IMR-90 (cell line): ENCODE data around the gene PPP1R1A. TPM values are rescaled to one million over a fixed set of nuclear protein-coding genes. Genes with fewer than 3 reads are reported as not detected.

ENCODE experiments used
- ATAC-seq: fragments of 200-7000 bp; cut with Tn5 transposase; 2 replicates; pipeline ENCODE4 v1.9.1; 2020; ENCODE audit warnings: low read depth, mild to moderate bottlenecking, moderate library complexity
- BruUV-seq: library from RNA; stranded (reverse); fragments of 400-500 nt; replicated peaks from 2 replicates; lab custom pipeline; 2021; lab: Mats Ljungman, UMichigan
- CTCF ChIA-PET: fragments of 300-600 bp; formaldehyde crosslinking; extraction: SDS; loops from one replicate; lab custom pipeline; 2021; ENCODE audit warnings: antibody characterized with exemption; lab: Yijun Ruan, JAX
- POLR2A ChIA-PET: fragments of 300-600 bp; sonication (Branson Sonifier 250); formaldehyde crosslinking; loops from one replicate; lab custom pipeline; 2022; ENCODE audit warnings: antibody characterized with exemption; ENCODE audit not compliant: unreplicated experiment; lab: Charles Lee
- DNase-seq: peaks from one replicate; pipeline ENCODE4 v3.0.0; 2013
- H2AFZ ChIP-seq: replicated peaks from 2 replicates; pipeline ENCODE3; 2013; ENCODE audit warnings: low read length, mild to moderate bottlenecking; ENCODE audit not compliant: poor library complexity
- H2AK5ac ChIP-seq: 2 replicates; pipeline ENCODE4 v1.6.1; 2013; ENCODE audit warnings: low read depth, low read length, inconsistent platforms
- H2AK9ac ChIP-seq: replicated peaks from 2 replicates; pipeline ENCODE3; 2013; ENCODE audit warnings: mild to moderate bottlenecking, low read depth, low read length, moderate library complexity; ENCODE audit not compliant: poor library complexity
- H2BK120ac ChIP-seq: 2 replicates; pipeline ENCODE4 v1.6.1; 2013; ENCODE audit warnings: low read depth, low read length, inconsistent platforms
- H2BK15ac ChIP-seq: 3 replicates; pipeline ENCODE4 v1.6.1; 2013; ENCODE audit warnings: low read depth, low read length, inconsistent platforms
- H2BK20ac ChIP-seq: 2 replicates; pipeline ENCODE4 v1.6.1; 2013; ENCODE audit warnings: low read depth, mild to moderate bottlenecking, inconsistent platforms, low read length, moderate library complexity
- H2BK5ac ChIP-seq: 2 replicates; pipeline ENCODE4 v1.6.1; 2013; ENCODE audit warnings: mild to moderate bottlenecking, low read depth, low read length, inconsistent platforms; ENCODE audit not compliant: poor library complexity, severe bottlenecking
- H3K14ac ChIP-seq: replicated peaks from 2 replicates; pipeline ENCODE4 v1.6.1; 2013; ENCODE audit warnings: low read depth, low read length, inconsistent platforms
- H3K18ac ChIP-seq: 2 replicates; pipeline ENCODE4 v1.6.1; 2013; ENCODE audit warnings: low read depth, low read length, control low read depth
- H3K23ac ChIP-seq: 2 replicates; pipeline ENCODE4 v1.6.1; 2013; ENCODE audit warnings: low read depth, low read length, inconsistent platforms
- H3K27ac ChIP-seq: 2 replicates; pipeline ENCODE4 v1.5.1; 2013; ENCODE audit warnings: mild to moderate bottlenecking, control low read depth, low read length; ENCODE audit not compliant: insufficient read depth
- H3K27me3 ChIP-seq: 2 replicates; pipeline ENCODE4 v1.6.1; 2013; ENCODE audit warnings: low read length; ENCODE audit not compliant: control insufficient read depth, insufficient read depth
- H3K36me3 ChIP-seq: 2 replicates; pipeline ENCODE4 v1.6.1; 2013; ENCODE audit warnings: low read length, mixed read lengths; ENCODE audit not compliant: control insufficient read depth, insufficient read depth
- H3K4ac ChIP-seq: 2 replicates; pipeline ENCODE4 v1.6.1; 2013; ENCODE audit warnings: low read depth, low read length, inconsistent platforms
- H3K4me1 ChIP-seq: 2 replicates; pipeline ENCODE4 v1.6.1; 2013; ENCODE audit warnings: low read length, mixed read lengths; ENCODE audit not compliant: control insufficient read depth, insufficient read depth
- H3K4me2 ChIP-seq: 2 replicates; pipeline ENCODE4 v1.6.1; 2013; ENCODE audit warnings: low read depth, mild to moderate bottlenecking, control low read depth, low read length, moderate library complexity
- H3K4me3 ChIP-seq: 2 replicates; pipeline ENCODE4 v1.5.1; 2013; ENCODE audit warnings: low read depth, mild to moderate bottlenecking, control low read depth, low read length, moderate library complexity; ENCODE audit not compliant: insufficient read depth
- H3K56ac ChIP-seq: 2 replicates; pipeline ENCODE4 v1.6.1; 2013; ENCODE audit warnings: low read length, inconsistent platforms; ENCODE audit not compliant: insufficient read depth; ENCODE audit errors: extremely low read depth
- H3K79me1 ChIP-seq, 2 experiments: 2 replicates each; pipeline ENCODE4 v1.6.1; 2013; ENCODE audit warnings: low read length in 2 of 2, inconsistent platforms in 1 of 2, low read depth in 1 of 2
- H3K9ac ChIP-seq: 2 replicates; pipeline ENCODE4 v1.6.1; 2013; ENCODE audit warnings: low read depth, low read length, control low read depth
- H3K9me1 ChIP-seq: 2 replicates; pipeline ENCODE4 v1.6.1; 2013; ENCODE audit warnings: low read length, inconsistent platforms; ENCODE audit not compliant: insufficient read depth
- H3K9me3 ChIP-seq: 2 replicates; pipeline ENCODE4 v1.6.1; 2013; ENCODE audit warnings: low read length; ENCODE audit not compliant: control insufficient read depth, insufficient read depth
- H4K20me1 ChIP-seq: 2 replicates; pipeline ENCODE4 v1.6.1; 2013; ENCODE audit warnings: low read length, inconsistent platforms; ENCODE audit not compliant: insufficient read depth
- H4K5ac ChIP-seq: 2 replicates; pipeline ENCODE4 v1.6.1; 2013; ENCODE audit warnings: mild to moderate bottlenecking, low read depth, low read length, control low read depth
- H4K8ac ChIP-seq, 2 experiments: 2 replicates each; pipeline ENCODE4 v1.6.1; 2013; ENCODE audit warnings: low read depth in 2 of 2, low read length in 2 of 2, control low read depth in 1 of 2, inconsistent platforms in 1 of 2
- H4K91ac ChIP-seq: 2 replicates; pipeline ENCODE4 v1.6.1; 2013; ENCODE audit warnings: low read depth, low read length, inconsistent platforms; ENCODE audit not compliant: insufficient read depth
- BHLHE40 ChIP-seq: fragments of 150-350 bp; IDR thresholded peaks from 2 replicates; pipeline ENCODE4 v1.6.1; 2016; ENCODE audit warnings: mild to moderate bottlenecking, low read depth, low read length
- CEBPB ChIP-seq: IDR thresholded peaks from 2 replicates; pipeline ENCODE4 v1.6.1; 2012; ENCODE audit warnings: low read depth, low read length, improper control_type of control experiment
- CHD1 ChIP-seq: IDR thresholded peaks from 2 replicates; pipeline ENCODE4 v1.6.1; 2012; ENCODE audit warnings: low read depth, low read length, improper control_type of control experiment
- CTCF ChIP-seq: conservative IDR thresholded peaks from 2 replicates; pipeline ENCODE4 v1.5.1; 2012; ENCODE audit warnings: mild to moderate bottlenecking, low read depth, low read length, improper control_type of control experiment
- ELK1 ChIP-seq: fragments of 150-350 bp; IDR thresholded peaks from 2 replicates; pipeline ENCODE4 v1.6.1; 2016; ENCODE audit warnings: low read depth, mild to moderate bottlenecking, low read length, moderate library complexity, borderline replicate concordance
- FOS ChIP-seq: fragments of 150-350 bp; IDR thresholded peaks from 2 replicates; pipeline ENCODE4 v1.6.1; 2016; ENCODE audit warnings: low read depth, low read length
- MAFK ChIP-seq: IDR thresholded peaks from 2 replicates; pipeline ENCODE4 v1.6.1; 2012; ENCODE audit warnings: low read depth, low read length, improper control_type of control experiment
- MAZ ChIP-seq: IDR thresholded peaks from 2 replicates; pipeline ENCODE4 v1.6.1; 2012; ENCODE audit warnings: low read depth, mild to moderate bottlenecking, low read length, improper control_type of control experiment, moderate library complexity, borderline replicate concordance
- MXI1 ChIP-seq: IDR thresholded peaks from 2 replicates; pipeline ENCODE4 v1.6.1; 2012; ENCODE audit warnings: low read depth, mild to moderate bottlenecking, low read length, moderate library complexity, borderline replicate concordance
- NFE2L2 ChIP-seq: fragments of 150-350 bp; IDR thresholded peaks from 2 replicates; pipeline ENCODE4 v1.6.1; 2016; ENCODE audit warnings: low read depth, mild to moderate bottlenecking, low read length
- POLR2A ChIP-seq: IDR thresholded peaks from 2 replicates; pipeline ENCODE4 v1.6.1; 2012; ENCODE audit warnings: mild to moderate bottlenecking, low read depth, low read length
- RAD21 ChIP-seq: IDR thresholded peaks from 2 replicates; pipeline ENCODE4 v1.6.1; 2012; ENCODE audit warnings: low read length, improper control_type of control experiment
- RCOR1 ChIP-seq: IDR thresholded peaks from 2 replicates; pipeline ENCODE4 v1.6.1; 2012; ENCODE audit warnings: mild to moderate bottlenecking, low read length, improper control_type of control experiment; ENCODE audit not compliant: insufficient replicate concordance
- RFX5 ChIP-seq: IDR thresholded peaks from 2 replicates; pipeline ENCODE4 v1.8.0; 2012; ENCODE audit warnings: low read depth, mild to moderate bottlenecking, low read length, moderate library complexity
- SMC3 ChIP-seq: fragments of 150-350 bp; IDR thresholded peaks from 2 replicates; pipeline ENCODE4 v1.6.1; 2016; ENCODE audit warnings: low read depth, mild to moderate bottlenecking, antibody characterized with exemption, low read length, moderate library complexity
- USF2 ChIP-seq: fragments of 150-350 bp; IDR thresholded peaks from 2 replicates; pipeline ENCODE4 v1.6.1; 2017; ENCODE audit warnings: mild to moderate bottlenecking, antibody characterized with exemption, low read length, low read depth
- dilution Hi-C: fragments of 300-500 bp; cut with HindIII; formaldehyde crosslinking; loops from one replicate; pipeline ENCODE4 v1.14.3; 2018; ENCODE audit warnings: low sequenced_read_pairs; ENCODE audit not compliant: unreplicated experiment
- in situ Hi-C: fragments of 300-500 bp; cut with MboI; formaldehyde crosslinking; loops from 3 replicates; pipeline ENCODE4 v1.14.3; 2019; ENCODE audit warnings: low sequenced_read_pairs, inconsistent platforms, mixed read lengths
- intact Hi-C: fragments of 100-400 bp; cut with micrococcal nuclease; formaldehyde crosslinking; loops from 2 replicates; pipeline ENCODE4 v1.10.0; 2022
- polyA plus RNA-seq, 3 experiments: library from polyadenylated mRNA; depleted of rRNA; stranded (reverse); fragments of >200 nt; gene quantifications; 2 replicates each; pipeline ENCODE4 v1.2.3, GENCODE V29; 2012; ENCODE audit warnings: low replicate concordance in 1 of 3
- total RNA-seq: library from RNA; depleted of rRNA; stranded (reverse); fragments of >200 nt; gene quantifications from 2 replicates; pipeline ENCODE4 v1.2.3, GENCODE V29; 2012

The PPP1R1A gene
- total and polyA plus RNA-seq, 2 of the 4 experiments (the other 2 are of a cell fraction), result not detected

- Histone ChIP-seq H3K79me1 (no peaks in the 10 kb centered on the region), H4K8ac (no peak overlapping the region), H3K4me2 (no peak overlapping the region), H3K9me3 (no peaks in the 10 kb centered on the region), H2BK5ac (no peak overlapping the region), H3K9me1 (no peaks in the 10 kb centered on the region), H3K23ac (no peak overlapping the region), H3K56ac (no peak overlapping the region), H2AK9ac (no peak overlapping the region), H4K20me1 (no peaks in the 10 kb centered on the region), H3K4me3 (no peak overlapping the region), H3K18ac (no peak overlapping the region), H4K5ac (no peak overlapping the region), H2AFZ (no peak overlapping the region), H3K9ac (no peak overlapping the region), H2BK120ac (no peak overlapping the region), H2BK15ac (no peak overlapping the region), H3K36me3 (no peaks in the 10 kb centered on the region), H4K91ac (no peak overlapping the region), H3K4me1 (no peaks in the 10 kb centered on the region), H3K14ac (no peak overlapping the region), H2BK20ac (no peak overlapping the region), H2AK5ac (no peak overlapping the region), H3K27ac (no peak overlapping the region), H3K4ac (no peak overlapping the region), H3K27me3 (peaks cover 10% of the 10 kb centered on the region)
- DNase-seq (no peak), ATAC-seq (no peak)
- ChIA-PET CTCF (no interaction called here), POLR2A (no interaction called here)
- intact Hi-C loops (no loop called here), in situ Hi-C loops (no loop called here), dilution Hi-C loops (no loop called here)
- no TSS peak for BruUV-seq
- TF ChIP-seq POLR2A (no peak), CEBPB (no peak), SMC3 (no peak), FOS (no peak), BHLHE40 (no peak), RFX5 (no peak), NFE2L2 (no peak), USF2 (no peak), RAD21 (no peak), CHD1 (no peak), CTCF (no peak), ELK1 (no peak), MAZ (no peak), RCOR1 (no peak), MAFK (no peak), MXI1 (no peak)
Observed at GRCh38 chr12:54535474-54535873, 53.0 kb downstream of the PPP1R1A start.
